Upper lobe of left lung (tissue), 4 donors: ENCODE data around the gene COX6B1.

Source experiments
- CTCF ChIP-seq, 6 experiments: fragments of 450-650 bp in 4 of 6; fragments of 200-600 bp in 2 of 6; sonication (generic) in 2 of 6; IDR thresholded peaks; one replicate each; pipeline ENCODE4 v1.5.1; 2016 to 2019; ENCODE audit warnings: antibody characterized with exemption in 6 of 6
- EP300 ChIP-seq, 4 donors: sonication (generic); formaldehyde crosslinking; IDR thresholded peaks; one replicate each; pipeline ENCODE4 v1.5.1; 2017; ENCODE audit warnings: antibody characterized with exemption in 4 of 4, control low read depth in 2 of 4
- POLR2A ChIP-seq, 4 donors: fragments of 450-650 bp; IDR thresholded peaks; one replicate each; pipeline ENCODE4 v1.5.1; 2016 to 2017; ENCODE audit warnings: antibody characterized with exemption in 4 of 4, mild to moderate bottlenecking in 2 of 4
- POLR2AphosphoS5 ChIP-seq, 2 donors: sonication (generic); formaldehyde crosslinking; IDR thresholded peaks; one replicate each; pipeline ENCODE4 v1.5.1; 2017; ENCODE audit warnings: antibody characterized with exemption in 2 of 2

- TF ChIP-seq EP300 (IDR thresholded peaks at IDR 0.05) (no peak), CTCF (IDR thresholded peaks at IDR 0.05) (no peak), POLR2A (IDR thresholded peaks at IDR 0.05) (no peak), POLR2AphosphoS5 (IDR thresholded peaks at IDR 0.05) (no peak)
Measured at GRCh38 chr19:35655600-35655999, 7.5 kb downstream of the COX6B1 start.
